WTC11 (cell line): ENCODE measurements around the gene GOSR2. TPM values are rescaled to one million over a fixed set of nuclear protein-coding genes. Genes with fewer than 3 reads are reported as not detected.

ENCODE experiments used
- ATAC-seq: fragments of 200-7000 bp; cut with Tn5 transposase; 2 replicates; pipeline ENCODE4 v1.10.0; 2021; ENCODE audit warnings: mild to moderate bottlenecking, moderate library complexity
- CTCF ChIA-PET: fragments of 300-600 bp; sonication (Branson Sonifier 250); formaldehyde crosslinking; loops from one replicate; lab custom pipeline; 2021; ENCODE audit warnings: antibody characterized with exemption; lab: Charles Lee
- POLR2A ChIA-PET: fragments of 350-600 bp; sonication (Branson Sonifier 250); formaldehyde crosslinking; loops from one replicate; lab custom pipeline; 2021; ENCODE audit warnings: antibody characterized with exemption; lab: Charles Lee
- DNase-seq: peaks from one replicate; pipeline ENCODE4 v3.0.0; 2021; ENCODE audit warnings: low spot score
- H3K27ac Mint-ChIP-seq: 2 replicates; pipeline ENCODE4 v1.8.0; 2021; ENCODE audit warnings: mixed read lengths
- H3K27me3 Mint-ChIP-seq: 2 replicates; pipeline ENCODE4 v1.8.0; 2021; ENCODE audit warnings: low read depth, mild to moderate bottlenecking, moderate library complexity, mixed read lengths
- H3K36me3 Mint-ChIP-seq: 2 replicates; pipeline ENCODE4 v1.8.0; 2021; ENCODE audit warnings: mixed read lengths
- H3K4me1 Mint-ChIP-seq: 2 replicates; pipeline ENCODE4 v1.8.0; 2022; ENCODE audit warnings: mixed read lengths
- H3K4me3 Mint-ChIP-seq: 2 replicates; pipeline ENCODE4 v1.8.0; 2021; ENCODE audit warnings: mild to moderate bottlenecking, moderate library complexity, mixed read lengths
- H3K9me3 Mint-ChIP-seq: 2 replicates; pipeline ENCODE4 v1.8.0; 2021; ENCODE audit warnings: mixed read lengths
- ELF4 ChIP-seq: sonication (generic); formaldehyde crosslinking; IDR thresholded peaks from 2 replicates; pipeline ENCODE4 v1.8.1; 2022; ENCODE audit warnings: low read depth, mild to moderate bottlenecking, moderate library complexity, missing genetic modification reagents
- FOXK1 ChIP-seq: sonication (generic); formaldehyde crosslinking; IDR thresholded peaks from 2 replicates; pipeline ENCODE4 v1.8.0; 2022; ENCODE audit warnings: mild to moderate bottlenecking, moderate library complexity, missing genetic modification reagents
- GRHL2 ChIP-seq: fragments of 250-450 bp; sonication (Bioruptor Pico); IDR thresholded peaks from 2 replicates; pipeline ENCODE4 v1.8.0; 2022; ENCODE audit warnings: mild to moderate bottlenecking, moderate library complexity; ENCODE audit not compliant: insufficient replicate concordance, severe bottlenecking
- HMGA2 ChIP-seq: fragments of 250-450 bp; sonication (Bioruptor Pico); IDR thresholded peaks from 2 replicates; pipeline ENCODE4 v1.4.0; 2021; ENCODE audit warnings: mild to moderate bottlenecking, moderate library complexity
- IRF2 ChIP-seq: sonication (generic); formaldehyde crosslinking; IDR thresholded peaks from 2 replicates; pipeline ENCODE4 v1.8.0; 2022; ENCODE audit warnings: low read depth, missing genetic modification reagents, borderline replicate concordance
- JAZF1 ChIP-seq: fragments of 250-450 bp; sonication (Bioruptor Pico); IDR thresholded peaks from 2 replicates; pipeline ENCODE4 v1.9.0; 2021; ENCODE audit warnings: moderate library complexity, mild to moderate bottlenecking, inconsistent platforms
- NR3C1 ChIP-seq: sonication (generic); formaldehyde crosslinking; conservative IDR thresholded peaks from 2 replicates; pipeline ENCODE4 v1.8.1; 2023; ENCODE audit warnings: low read depth, mild to moderate bottlenecking, missing genetic modification reagents
- TCF7 ChIP-seq: sonication (generic); formaldehyde crosslinking; IDR thresholded peaks from 2 replicates; pipeline ENCODE4 v1.8.0; 2022; ENCODE audit warnings: mild to moderate bottlenecking, low read depth, missing genetic modification reagents, moderate library complexity
- ZNF219 ChIP-seq: sonication (generic); formaldehyde crosslinking; IDR thresholded peaks from 2 replicates; pipeline ENCODE4 v1.8.0; 2023; ENCODE audit warnings: missing genetic modification reagents, mild to moderate bottlenecking, borderline replicate concordance
- ZNF671 ChIP-seq: fragments of 250-450 bp; sonication (Bioruptor Pico); IDR thresholded peaks from 2 replicates; pipeline ENCODE4 v1.8.0; 2021; ENCODE audit warnings: mild to moderate bottlenecking
- total RNA-seq: library from RNA; stranded (reverse); gene quantifications from 3 replicates; pipeline ENCODE4 v1.2.3, GENCODE V29; 2021
- TF ChIP-seq, protein P1 (sequence below): sonication (generic); formaldehyde crosslinking; conservative IDR thresholded peaks from 2 replicates; pipeline ENCODE4 v1.8.1; 2022; ENCODE audit warnings: mild to moderate bottlenecking, missing genetic modification reagents
- TF ChIP-seq, protein P2 (sequence below): sonication (generic); formaldehyde crosslinking; IDR thresholded peaks from 2 replicates; pipeline ENCODE4 v1.8.0; 2022; ENCODE audit warnings: mild to moderate bottlenecking, missing genetic modification reagents
- TF ChIP-seq, protein P3 (sequence below): sonication (generic); formaldehyde crosslinking; IDR thresholded peaks from 2 replicates; pipeline ENCODE4 v1.8.1; 2022; ENCODE audit warnings: mild to moderate bottlenecking, moderate library complexity, missing genetic modification reagents
- TF ChIP-seq, protein P4 (sequence below): fragments of 250-450 bp; sonication (Bioruptor Pico); IDR thresholded peaks from 2 replicates; pipeline ENCODE4 v1.9.0; 2021; ENCODE audit warnings: moderate library complexity, mild to moderate bottlenecking, inconsistent platforms, borderline replicate concordance
- TF ChIP-seq, protein P5 (sequence below): fragments of 250-450 bp; sonication (Bioruptor Pico); IDR thresholded peaks from 2 replicates; pipeline ENCODE4 v1.9.0; 2021; ENCODE audit warnings: mild to moderate bottlenecking, borderline replicate concordance
- TF ChIP-seq, protein P6 (sequence below): sonication (generic); formaldehyde crosslinking; IDR thresholded peaks from 2 replicates; pipeline ENCODE4 v1.8.0; 2022; ENCODE audit warnings: mild to moderate bottlenecking, missing genetic modification reagents

The GOSR2 gene
- total RNA-seq, 1 experiment from 2014 or later, result 45.8 TPM

DNA sequence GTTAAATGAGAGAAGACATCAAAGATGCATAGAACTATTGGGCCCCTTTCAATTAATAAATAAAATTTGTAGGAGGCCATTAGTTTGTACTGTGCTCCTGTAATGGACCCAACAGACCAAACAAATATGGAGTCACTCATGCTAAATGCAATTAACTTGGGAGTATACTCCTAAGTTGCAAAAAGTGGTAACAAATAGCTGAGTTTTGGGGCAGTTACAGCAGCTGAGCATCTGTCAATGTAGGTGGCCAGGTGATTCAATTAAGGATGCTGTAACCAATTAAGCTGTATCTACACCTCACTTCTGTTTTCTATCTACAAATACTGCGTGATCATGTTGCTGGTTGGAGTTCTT, 36.7 kb upstream of the GOSR2 start:
- Mint-ChIP-seq H3K9me3 (no peaks in the 10 kb centered on the region), H3K27ac (no peak overlapping the region), H3K36me3 (no peaks in the 10 kb centered on the region)
- CTCF ChIA-PET, result interaction anchor here (1.4 to 1.7 kb wide), 2 partner anchors 10 to 55 kb away, joined by 3 to 12 read pairs; no protein-coding TSS in a partner anchor
- ATAC-seq (no peak), DNase-seq (no peak)
- POLR2A ChIA-PET, result no interaction called here
- TF ChIP-seq, protein P1, sequence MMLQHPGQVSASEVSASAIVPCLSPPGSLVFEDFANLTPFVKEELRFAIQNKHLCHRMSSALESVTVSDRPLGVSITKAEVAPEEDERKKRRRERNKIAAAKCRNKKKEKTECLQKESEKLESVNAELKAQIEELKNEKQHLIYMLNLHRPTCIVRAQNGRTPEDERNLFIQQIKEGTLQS, result no peak
- TF ChIP-seq JAZF1 (CRISPR knock-in tag), result no peak
- TF ChIP-seq, protein P2, sequence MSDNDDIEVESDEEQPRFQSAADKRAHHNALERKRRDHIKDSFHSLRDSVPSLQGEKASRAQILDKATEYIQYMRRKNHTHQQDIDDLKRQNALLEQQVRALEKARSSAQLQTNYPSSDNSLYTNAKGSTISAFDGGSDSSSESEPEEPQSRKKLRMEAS (CRISPR knock-in tag), result no peak
- TF ChIP-seq ELF4 (CRISPR knock-in tag), result no peak
- no peak for TF ChIP-seq TCF7 (CRISPR knock-in tag)
- no peak for TF ChIP-seq HMGA2 (CRISPR knock-in tag)
- TF ChIP-seq, protein P3, sequence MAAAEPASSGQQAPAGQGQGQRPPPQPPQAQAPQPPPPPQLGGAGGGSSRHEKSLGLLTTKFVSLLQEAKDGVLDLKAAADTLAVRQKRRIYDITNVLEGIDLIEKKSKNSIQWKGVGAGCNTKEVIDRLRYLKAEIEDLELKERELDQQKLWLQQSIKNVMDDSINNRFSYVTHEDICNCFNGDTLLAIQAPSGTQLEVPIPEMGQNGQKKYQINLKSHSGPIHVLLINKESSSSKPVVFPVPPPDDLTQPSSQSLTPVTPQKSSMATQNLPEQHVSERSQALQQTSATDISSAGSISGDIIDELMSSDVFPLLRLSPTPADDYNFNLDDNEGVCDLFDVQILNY (CRISPR knock-in tag), result no peak
- no peak for TF ChIP-seq ZNF671 (CRISPR knock-in tag)
- TF ChIP-seq, protein P4, sequence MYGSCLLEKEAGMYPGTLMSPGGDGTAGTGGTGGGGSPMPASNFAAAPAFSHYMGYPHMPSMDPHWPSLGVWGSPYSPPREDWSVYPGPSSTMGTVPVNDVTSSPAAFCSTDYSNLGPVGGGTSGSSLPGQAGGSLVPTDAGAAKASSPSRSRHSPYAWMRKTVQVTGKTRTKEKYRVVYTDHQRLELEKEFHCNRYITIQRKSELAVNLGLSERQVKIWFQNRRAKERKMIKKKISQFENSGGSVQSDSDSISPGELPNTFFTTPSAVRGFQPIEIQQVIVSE (CRISPR knock-in tag), result no peak
- TF ChIP-seq NR3C1 (CRISPR knock-in tag), result no peak
- TF ChIP-seq FOXK1, result no peak
- TF ChIP-seq, protein P5, sequence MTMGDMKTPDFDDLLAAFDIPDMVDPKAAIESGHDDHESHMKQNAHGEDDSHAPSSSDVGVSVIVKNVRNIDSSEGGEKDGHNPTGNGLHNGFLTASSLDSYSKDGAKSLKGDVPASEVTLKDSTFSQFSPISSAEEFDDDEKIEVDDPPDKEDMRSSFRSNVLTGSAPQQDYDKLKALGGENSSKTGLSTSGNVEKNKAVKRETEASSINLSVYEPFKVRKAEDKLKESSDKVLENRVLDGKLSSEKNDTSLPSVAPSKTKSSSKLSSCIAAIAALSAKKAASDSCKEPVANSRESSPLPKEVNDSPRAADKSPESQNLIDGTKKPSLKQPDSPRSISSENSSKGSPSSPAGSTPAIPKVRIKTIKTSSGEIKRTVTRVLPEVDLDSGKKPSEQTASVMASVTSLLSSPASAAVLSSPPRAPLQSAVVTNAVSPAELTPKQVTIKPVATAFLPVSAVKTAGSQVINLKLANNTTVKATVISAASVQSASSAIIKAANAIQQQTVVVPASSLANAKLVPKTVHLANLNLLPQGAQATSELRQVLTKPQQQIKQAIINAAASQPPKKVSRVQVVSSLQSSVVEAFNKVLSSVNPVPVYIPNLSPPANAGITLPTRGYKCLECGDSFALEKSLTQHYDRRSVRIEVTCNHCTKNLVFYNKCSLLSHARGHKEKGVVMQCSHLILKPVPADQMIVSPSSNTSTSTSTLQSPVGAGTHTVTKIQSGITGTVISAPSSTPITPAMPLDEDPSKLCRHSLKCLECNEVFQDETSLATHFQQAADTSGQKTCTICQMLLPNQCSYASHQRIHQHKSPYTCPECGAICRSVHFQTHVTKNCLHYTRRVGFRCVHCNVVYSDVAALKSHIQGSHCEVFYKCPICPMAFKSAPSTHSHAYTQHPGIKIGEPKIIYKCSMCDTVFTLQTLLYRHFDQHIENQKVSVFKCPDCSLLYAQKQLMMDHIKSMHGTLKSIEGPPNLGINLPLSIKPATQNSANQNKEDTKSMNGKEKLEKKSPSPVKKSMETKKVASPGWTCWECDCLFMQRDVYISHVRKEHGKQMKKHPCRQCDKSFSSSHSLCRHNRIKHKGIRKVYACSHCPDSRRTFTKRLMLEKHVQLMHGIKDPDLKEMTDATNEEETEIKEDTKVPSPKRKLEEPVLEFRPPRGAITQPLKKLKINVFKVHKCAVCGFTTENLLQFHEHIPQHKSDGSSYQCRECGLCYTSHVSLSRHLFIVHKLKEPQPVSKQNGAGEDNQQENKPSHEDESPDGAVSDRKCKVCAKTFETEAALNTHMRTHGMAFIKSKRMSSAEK, result no peak
- TF ChIP-seq IRF2 (CRISPR knock-in tag), result no peak
- TF ChIP-seq ZNF219 (CRISPR knock-in tag), result no peak
- TF ChIP-seq, all 79 proteins: peak for 0
- H3K27me3 Mint-ChIP-seq, result peaks cover 4% of the 10 kb centered on the region; the same call in 1 of the 2 replicates
- 0 out of 2 replicates have a peak, but pooled peaks cover 6% of the 10 kb centered on the region for H3K4me1 Mint-ChIP-seq
- no peak overlapping the region for H3K4me3 Mint-ChIP-seq

DNA sequence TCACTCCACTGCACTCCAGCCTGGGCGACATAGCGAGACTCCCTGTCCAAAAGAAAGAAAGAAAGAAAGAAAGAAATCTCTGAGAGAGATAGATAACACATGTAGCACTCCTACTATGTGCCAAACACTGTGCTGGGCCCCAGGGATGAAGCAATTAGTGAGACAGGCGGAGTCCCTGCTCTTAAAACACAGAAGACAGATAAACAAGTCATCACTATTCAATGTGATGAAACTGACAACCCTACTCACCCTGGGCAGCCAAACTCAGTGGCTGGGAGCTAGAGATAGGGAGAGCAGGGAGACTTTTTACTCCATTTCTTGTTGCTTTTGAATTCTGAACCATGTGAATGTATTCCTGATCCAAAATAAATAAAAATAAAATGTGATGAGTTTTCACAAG, 35.2 kb upstream of the GOSR2 start:
- Mint-ChIP-seq H3K4me3 (no peak overlapping the region), H3K27ac (no peak overlapping the region), H3K4me1 (0 out of 2 replicates have a peak, but pooled peaks cover 6% of the 10 kb centered on the region), H3K36me3 (no peaks in the 10 kb centered on the region), H3K27me3 (peaks cover 4% of the 10 kb centered on the region; the same call in 1 of the 2 replicates), H3K9me3 (no peaks in the 10 kb centered on the region)
- ChIA-PET POLR2A (no interaction called here), CTCF (interaction anchor here (1.4 to 1.6 kb wide), 2 partner anchors 12 to 54 kb away, joined by 8 to 9 read pairs; no protein-coding TSS in a partner anchor)
- ATAC-seq (no peak), DNase-seq (no peak)
- TF ChIP-seq, protein P6, sequence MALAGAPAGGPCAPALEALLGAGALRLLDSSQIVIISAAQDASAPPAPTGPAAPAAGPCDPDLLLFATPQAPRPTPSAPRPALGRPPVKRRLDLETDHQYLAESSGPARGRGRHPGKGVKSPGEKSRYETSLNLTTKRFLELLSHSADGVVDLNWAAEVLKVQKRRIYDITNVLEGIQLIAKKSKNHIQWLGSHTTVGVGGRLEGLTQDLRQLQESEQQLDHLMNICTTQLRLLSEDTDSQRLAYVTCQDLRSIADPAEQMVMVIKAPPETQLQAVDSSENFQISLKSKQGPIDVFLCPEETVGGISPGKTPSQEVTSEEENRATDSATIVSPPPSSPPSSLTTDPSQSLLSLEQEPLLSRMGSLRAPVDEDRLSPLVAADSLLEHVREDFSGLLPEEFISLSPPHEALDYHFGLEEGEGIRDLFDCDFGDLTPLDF, result no peak
- TF ChIP-seq GRHL2, result no peak
